Activated T-helper 9 cell treated with anti-CD3 and anti-CD28 coated beads, Interleukin-2, amount 50 U/mL, for 16 hours (primary cell): ENCODE results near the gene MACROD2.

ENCODE experiments used
- DNase-seq: peaks from one replicate; pipeline ENCODE4 v3.0.0-alpha.2; 2020; ENCODE audit warnings: low read depth

Gene MACROD2

GRCh38 chr20:15593081-15593480 lies 1597.8 kb downstream of the MACROD2 start:
- DNase-seq, result no peak

- DNase-seq, result no peak
Observed at GRCh38 chr20:15594158-15594695, 1598.9 kb downstream of the MACROD2 start.

GRCh38 chr20:15596220-15596890 lies 1601.0 kb downstream of the MACROD2 start:
- no peak for DNase-seq

- DNase-seq, result no peak
Observed at GRCh38 chr20:15597306-15597705, 1602.0 kb downstream of the MACROD2 start.

GRCh38 chr20:15599961-15600360 lies 1604.6 kb downstream of the MACROD2 start:
- DNase-seq, result no peak

GRCh38 chr20:15600565-15600964 lies 1605.2 kb downstream of the MACROD2 start:
- DNase-seq, result no peak

GRCh38 chr20:15603506-15603905 lies 1608.2 kb downstream of the MACROD2 start:
- no peak for DNase-seq

GRCh38 chr20:15603978-15604805 lies 1608.9 kb downstream of the MACROD2 start:
- no peak for DNase-seq

- no peak for DNase-seq
Observed at GRCh38 chr20:15609921-15610320, 1614.6 kb downstream of the MACROD2 start.

GRCh38 chr20:15610787-15611186 lies 1615.5 kb downstream of the MACROD2 start:
- DNase-seq, result no peak

GRCh38 chr20:15611541-15611940 lies 1616.2 kb downstream of the MACROD2 start:
- DNase-seq, result no peak

- DNase-seq, result no peak
Observed at GRCh38 chr20:15612198-15612597, 1616.9 kb downstream of the MACROD2 start.

GRCh38 chr20:15612769-15613168 lies 1617.5 kb downstream of the MACROD2 start:
- no peak for DNase-seq

- no peak for DNase-seq
Observed at GRCh38 chr20:15613530-15613929, 1618.2 kb downstream of the MACROD2 start.

- no peak for DNase-seq
Observed at GRCh38 chr20:15616626-15617025, 1621.3 kb downstream of the MACROD2 start.

- no peak for DNase-seq
Observed at GRCh38 chr20:15618110-15618509, 1622.8 kb downstream of the MACROD2 start.

GRCh38 chr20:15618912-15619311 lies 1623.6 kb downstream of the MACROD2 start:
- no peak for DNase-seq

- no peak for DNase-seq
Observed at GRCh38 chr20:15619341-15619740, 1624.0 kb downstream of the MACROD2 start.

GRCh38 chr20:15619816-15620215 lies 1624.5 kb downstream of the MACROD2 start:
- DNase-seq, result no peak

- DNase-seq, result no peak
Observed at GRCh38 chr20:15622368-15622767, 1627.1 kb downstream of the MACROD2 start.

GRCh38 chr20:15623215-15623614 lies 1627.9 kb downstream of the MACROD2 start:
- DNase-seq, result no peak

- DNase-seq, result no peak
Observed at GRCh38 chr20:15625981-15626380, 1630.7 kb downstream of the MACROD2 start.

GRCh38 chr20:15627089-15627488 lies 1631.8 kb downstream of the MACROD2 start:
- no peak for DNase-seq
